K562 treated with DMSO at 1 percent for 48 hours (cell line): ENCODE measurements around the gene NUP62CL. TPM values are rescaled to one million over a fixed set of nuclear protein-coding genes. Genes with fewer than 3 reads are reported as not detected.

Experiments used
- total RNA-seq: library from RNA; unstranded; fragments of 300-600 nt; gene quantifications from 2 replicates; pipeline ENCODE4 v1.2.3, GENCODE V29; 2022; ENCODE audit warnings: low replicate concordance; ENCODE audit errors: extremely low read depth

The NUP62CL gene, protein sequence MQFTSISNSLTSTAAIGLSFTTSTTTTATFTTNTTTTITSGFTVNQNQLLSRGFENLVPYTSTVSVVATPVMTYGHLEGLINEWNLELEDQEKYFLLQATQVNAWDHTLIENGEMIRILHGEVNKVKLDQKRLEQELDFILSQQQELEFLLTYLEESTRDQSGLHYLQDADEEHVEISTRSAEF
- not detected in 2 replicates for total RNA-seq

DNA sequence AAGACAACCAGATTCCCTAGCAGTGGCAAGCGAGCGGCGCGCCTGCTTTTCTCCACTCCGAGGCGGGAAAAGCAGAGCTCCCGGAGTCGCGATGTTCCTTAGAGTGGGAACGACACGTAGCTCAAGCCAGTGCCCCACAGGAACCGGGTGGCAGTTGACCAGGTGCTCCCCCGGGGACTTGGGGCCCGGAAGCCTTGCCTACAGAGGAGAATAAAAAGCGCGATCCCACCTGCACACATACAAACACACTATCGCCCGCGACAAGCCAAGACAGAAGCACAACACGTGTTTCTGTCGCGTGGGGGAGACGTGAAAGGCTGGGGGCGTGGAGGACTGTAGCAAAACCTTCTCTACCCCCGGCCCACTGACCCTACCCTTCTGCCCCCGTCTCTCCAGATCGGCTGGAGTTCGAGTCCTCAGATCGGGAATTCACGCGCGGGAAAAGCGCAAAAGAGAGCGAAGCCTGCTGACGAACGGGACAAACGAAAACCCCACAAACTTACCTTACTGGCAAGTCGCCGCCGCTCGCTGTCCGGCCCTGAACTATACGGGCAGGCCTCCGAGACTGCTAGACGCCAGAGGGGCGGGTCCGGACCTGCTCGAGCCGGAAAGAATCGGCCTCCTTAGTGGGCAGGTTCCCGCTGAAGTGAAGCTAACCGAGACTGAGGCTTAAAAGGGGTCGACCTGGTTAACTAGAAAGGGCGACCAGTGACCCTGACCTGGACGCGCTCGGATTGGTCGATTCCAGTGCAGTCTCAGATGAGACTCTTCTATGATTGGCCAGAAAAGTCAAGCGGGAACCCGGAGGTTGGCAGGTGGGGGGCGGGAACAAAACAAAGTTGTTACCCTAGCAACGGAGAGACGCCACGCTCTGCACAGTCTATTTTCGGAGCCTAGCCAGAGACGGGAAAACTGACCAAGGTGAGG lies at the start of gene NUP62CL, which contains the start of gene DNAAF6:
Gene NUP62CL (minus strand): TSS at position 664 of the 927 bp plus-strand sequence. CDS start 31,287 bp downstream, outside the sequence.
Gene DNAAF6 (plus strand): TSS at position 842 of the 927 bp plus-strand sequence. CDS start 6,265 bp downstream, outside the sequence.

DNA sequence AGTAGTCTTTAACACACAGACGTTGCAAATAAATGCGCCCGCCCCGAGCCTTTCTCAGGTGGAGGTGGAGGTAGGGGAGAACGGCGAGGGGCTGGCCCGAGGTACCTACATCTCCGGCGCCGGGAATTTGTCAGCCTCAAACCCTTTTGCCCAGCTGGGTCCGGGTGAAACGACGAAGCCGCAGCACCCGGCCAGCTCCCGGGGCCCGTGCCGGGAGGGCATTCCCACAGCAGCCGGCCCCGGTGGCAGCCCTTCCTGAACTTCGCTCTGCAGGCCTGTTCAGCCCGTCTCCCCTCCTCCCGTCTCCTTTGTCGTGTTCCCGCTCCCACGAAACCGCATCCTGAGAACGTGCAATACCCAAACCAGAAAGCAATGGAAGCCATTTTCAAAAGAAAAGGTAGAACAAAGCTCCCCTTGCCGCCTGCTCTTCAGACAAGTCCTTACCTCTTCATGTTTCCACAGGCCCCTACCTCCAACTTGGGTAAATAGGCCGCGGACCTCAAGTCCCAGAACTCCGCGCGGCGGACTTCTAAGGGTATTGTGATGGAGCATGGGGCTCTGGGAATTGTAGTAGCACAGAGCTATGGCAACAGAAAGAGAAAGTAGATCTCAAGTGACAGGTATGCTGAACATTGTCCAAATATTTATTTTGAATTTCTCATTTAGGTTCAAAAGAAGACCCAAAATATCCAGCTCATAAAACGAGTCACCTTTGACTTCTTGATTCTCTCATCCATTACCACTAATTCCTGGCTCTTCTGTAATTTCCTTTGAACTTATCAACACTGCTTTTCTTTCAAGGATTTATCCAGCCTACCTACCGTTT lies 87.7 kb downstream of the NUP62CL start, which contains the start of gene RBM41:
Gene RBM41 (minus strand): TSS at position 501 of the 826 bp plus-strand sequence. CDS start 49 bp downstream, at position 452.

Other genes starting within 250 kb of the NUP62CL start
- gene MORC4, start 206.2 kb downstream of the NUP62CL start, total RNA-seq = not detected in 2 replicates
- not detected in 2 replicates for gene RBM41, start 87.6 kb downstream of the NUP62CL start, total RNA-seq
- gene DNAAF6, start 178 bp upstream of the NUP62CL start, total RNA-seq = not detected in 2 replicates
- not detected in 2 replicates for gene FRMPD3, start 243.2 kb upstream of the NUP62CL start, total RNA-seq